GM23338 (cell line): ENCODE data around the gene ZNFX1. TPM values are rescaled to one million over a fixed set of nuclear protein-coding genes. Genes with fewer than 3 reads are reported as not detected.
A peak's percentile ranks its signal among the peaks of the same experiment; 100 is the strongest.

Experiments used
- ATAC-seq: fragments of 200-7000 bp; cut with Tn5 transposase; 3 replicates; pipeline ENCODE4 v1.9.1; 2020
- DNase-seq: peaks from one replicate; pipeline ENCODE4 v3.0.0-alpha.2; 2015; ENCODE audit warnings: low spot score
- H2AFZ ChIP-seq: fragments of 200-600 bp; sonication (generic); 2 replicates; pipeline ENCODE4 v1.8.0; 2016; ENCODE audit warnings: antibody characterized with exemption, mild to moderate bottlenecking, moderate library complexity
- H3F3A ChIP-seq: fragments of 200-600 bp; sonication (generic); replicated peaks from 2 replicates; pipeline ENCODE4 v1.8.0; 2017; ENCODE audit warnings: antibody characterized with exemption, mixed run types, low read depth
- H3K27ac ChIP-seq: fragments of 200-600 bp; sonication (generic); 2 replicates; pipeline ENCODE4 v1.6.1; 2016; ENCODE audit warnings: low read depth
- H3K27me3 ChIP-seq: fragments of 200-600 bp; sonication (generic); 2 replicates; pipeline ENCODE4 v1.8.0; 2016; ENCODE audit warnings: mild to moderate bottlenecking, mixed run types, moderate library complexity; ENCODE audit not compliant: insufficient read depth
- H3K36me3 ChIP-seq: fragments of 200-600 bp; sonication (generic); 2 replicates; pipeline ENCODE4 v1.8.0; 2016; ENCODE audit warnings: mild to moderate bottlenecking; ENCODE audit not compliant: insufficient read depth
- H3K4me1 ChIP-seq: fragments of 200-600 bp; sonication (generic); 2 replicates; pipeline ENCODE4 v1.8.0; 2016; ENCODE audit warnings: mild to moderate bottlenecking, moderate library complexity; ENCODE audit not compliant: insufficient read depth
- H3K4me2 ChIP-seq: fragments of 200-600 bp; sonication (generic); 2 replicates; pipeline ENCODE4 v1.7.1; 2017; ENCODE audit warnings: mixed run types
- H3K4me3 ChIP-seq: fragments of 200-600 bp; sonication (generic); 2 replicates; pipeline ENCODE4 v1.6.1; 2016; ENCODE audit warnings: mixed run types
- H3K79me2 ChIP-seq: fragments of 200-600 bp; sonication (generic); replicated peaks from 2 replicates; pipeline ENCODE4 v1.8.0; 2017; ENCODE audit warnings: mild to moderate bottlenecking; ENCODE audit not compliant: insufficient read depth
- H3K9me2 ChIP-seq: fragments of 200-600 bp; sonication (generic); 2 replicates; pipeline ENCODE4 v1.8.0; 2017; ENCODE audit not compliant: insufficient read depth
- H4K20me1 ChIP-seq: fragments of 200-600 bp; sonication (generic); replicated peaks from 2 replicates; pipeline ENCODE4 v1.8.0; 2017; ENCODE audit warnings: mild to moderate bottlenecking; ENCODE audit not compliant: insufficient read depth
- H3K27ac Mint-ChIP-seq: 2 replicates; pipeline ENCODE4 v1.8.0; 2020; ENCODE audit warnings: inconsistent platforms, mild to moderate bottlenecking, moderate library complexity, mixed read lengths
- H3K27me3 Mint-ChIP-seq: 3 replicates; pipeline ENCODE4 v1.8.0; 2022; ENCODE audit warnings: low read depth, mild to moderate bottlenecking, moderate library complexity, mixed read lengths, inconsistent platforms; ENCODE audit not compliant: insufficient read depth, poor library complexity
- H3K36me3 Mint-ChIP-seq: 3 replicates; pipeline ENCODE4 v1.8.0; 2021; ENCODE audit warnings: low read depth, mild to moderate bottlenecking, inconsistent platforms, moderate library complexity, mixed read lengths
- H3K4me1 Mint-ChIP-seq: 3 replicates; pipeline ENCODE4 v1.8.0; 2020; ENCODE audit warnings: mild to moderate bottlenecking, inconsistent platforms, mixed read lengths
- H3K4me3 Mint-ChIP-seq: 3 replicates; pipeline ENCODE4 v1.8.0; 2021; ENCODE audit warnings: moderate library complexity, mild to moderate bottlenecking, inconsistent platforms, mixed read lengths
- H3K9me3 Mint-ChIP-seq: 3 replicates; pipeline ENCODE4 v1.8.0; 2020; ENCODE audit warnings: moderate library complexity, mild to moderate bottlenecking, inconsistent platforms, mixed read lengths
- CTCF ChIP-seq, 2 experiments: fragments of 200-600 bp in 1 of 2; sonication (generic) in 1 of 2; conservative IDR thresholded peaks; 2 replicates each; pipeline versions ENCODE4 v1.5.1 to v1.6.1; 2016 to 2017; ENCODE audit warnings: antibody characterized with exemption in 2 of 2, low read depth in 2 of 2, mild to moderate bottlenecking in 2 of 2, moderate library complexity in 1 of 2
- EZH2 ChIP-seq: fragments of 200-600 bp; sonication (generic); IDR thresholded peaks from one replicate; pipeline ENCODE4 v1.8.0; 2017; ENCODE audit warnings: antibody characterized with exemption, mild to moderate bottlenecking, low read depth; ENCODE audit not compliant: unreplicated experiment
- POLR2AphosphoS5 ChIP-seq: IDR thresholded peaks from 2 replicates; pipeline ENCODE4 v1.6.1; 2016; ENCODE audit warnings: antibody characterized with exemption, low read depth
- STAT1 ChIP-seq: IDR thresholded peaks from one replicate; pipeline ENCODE4 v1.6.1; 2016; ENCODE audit warnings: antibody characterized with exemption; ENCODE audit not compliant: unreplicated experiment
- ZNF331 ChIP-seq: fragments of 250-450 bp; sonication (Bioruptor Pico); IDR thresholded peaks from 2 replicates; pipeline ENCODE4 v1.5.0; 2020; ENCODE audit warnings: low read depth, mild to moderate bottlenecking, moderate library complexity
- polyA plus RNA-seq: library from polyadenylated mRNA; unstranded; fragments of >200 nt; fragmentation: Nextera tagmentation; extraction: Ambion mirVana; gene quantifications from 2 replicates; pipeline ENCODE4 v1.2.1, GENCODE V29; 2016
- total RNA-seq: library from RNA; depleted of rRNA; stranded (reverse); fragments of >200 nt; shearing (Covaris generic); gene quantifications from 2 replicates; pipeline ENCODE4 v1.2.3, GENCODE V29; 2014

Gene ZNFX1
- total and polyA plus RNA-seq, 2 experiments from 2014 or later, result 6.1 to 12.1 TPM

- no peaks in the 10 kb centered on the region for H3K27me3 ChIP-seq
- Mint-ChIP-seq H3K27ac (no peak overlapping the region), H3K27me3 (no peaks in the 10 kb centered on the region), H3K9me3 (peaks cover 6% of the 10 kb centered on the region; the same call in 2 of the 3 replicates), H3K36me3 (no peaks in the 10 kb centered on the region; the same call in 2 of the 3 replicates), H3K4me1 (no peaks in the 10 kb centered on the region), H3K4me3 (no peak overlapping the region)
- H3K4me1 ChIP-seq, result no peaks in the 10 kb centered on the region
- TF ChIP-seq EZH2, result no peak
- peaks cover 3% of the 10 kb centered on the region; the same call in 1 of the 2 replicates for H3K9me2 ChIP-seq
- no peak for ATAC-seq
- no peaks in the 10 kb centered on the region for H3F3A ChIP-seq
- H3K4me2 ChIP-seq, result no peak overlapping the region
- no peak overlapping the region for H3K4me3 ChIP-seq
- H3K36me3 ChIP-seq, result no peaks in the 10 kb centered on the region
- no peak overlapping the region for H2AFZ ChIP-seq
- H3K27ac ChIP-seq, result no peak overlapping the region
- DNase-seq, result no peak
- no peaks in the 10 kb centered on the region for H3K79me2 ChIP-seq
- H4K20me1 ChIP-seq, result no peaks in the 10 kb centered on the region
Measured at GRCh38 chr20:49210101-49210756, 67.6 kb downstream of the ZNFX1 start.

DNA sequence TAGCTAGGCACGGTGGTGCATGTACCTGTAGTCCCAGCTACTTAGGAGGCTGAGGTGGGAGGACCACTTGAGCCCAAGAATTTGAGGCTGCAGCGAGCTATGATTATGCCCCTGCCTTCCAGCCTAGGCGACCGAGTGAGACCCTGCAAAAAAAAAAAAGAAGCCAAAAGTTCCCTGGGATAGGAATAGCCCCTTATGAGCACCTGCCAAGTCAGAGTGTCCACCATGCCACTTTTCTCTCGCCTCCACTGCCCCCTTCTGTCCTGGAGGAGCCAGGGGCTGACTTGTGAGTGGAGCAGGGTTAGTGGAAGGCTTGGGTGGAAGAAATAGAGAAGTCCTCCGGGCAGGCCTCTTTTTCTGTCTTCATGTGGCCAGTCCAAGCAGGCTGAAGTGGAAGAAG is 70.8 kb downstream of the ZNFX1 start:
- DNase-seq, result peak; percentile 64
- H3K4me3 ChIP-seq, result no peak overlapping the region
- Mint-ChIP-seq H3K9me3 (peaks cover 6% of the 10 kb centered on the region; the same call in 2 of the 3 replicates), H3K4me1 (no peaks in the 10 kb centered on the region), H3K27me3 (no peaks in the 10 kb centered on the region), H3K36me3 (no peaks in the 10 kb centered on the region; the same call in 2 of the 3 replicates), H3K27ac (no peak overlapping the region), H3K4me3 (no peak overlapping the region)
- no peak overlapping the region for H3K4me2 ChIP-seq
- TF ChIP-seq ZNF331 (CRISPR knock-in tag) (no peak), CTCF (conservative IDR thresholded peaks at IDR 0.05; ENCODE audit: low read depth in 2 of 2) (peak; percentile 62 to 78)
- H3K4me1 ChIP-seq, result no peaks in the 10 kb centered on the region
- no peaks in the 10 kb centered on the region for H4K20me1 ChIP-seq
- no peak overlapping the region for H3K27ac ChIP-seq
- H3F3A ChIP-seq, result no peaks in the 10 kb centered on the region
- no peak overlapping the region for H2AFZ ChIP-seq
- no peaks in the 10 kb centered on the region for H3K79me2 ChIP-seq
- H3K27me3 ChIP-seq, result no peaks in the 10 kb centered on the region
- H3K9me2 ChIP-seq, result peaks cover 1% of the 10 kb centered on the region; the same call in 1 of the 2 replicates
- H3K36me3 ChIP-seq, result no peaks in the 10 kb centered on the region
- ATAC-seq, result peak; percentile 92

DNA sequence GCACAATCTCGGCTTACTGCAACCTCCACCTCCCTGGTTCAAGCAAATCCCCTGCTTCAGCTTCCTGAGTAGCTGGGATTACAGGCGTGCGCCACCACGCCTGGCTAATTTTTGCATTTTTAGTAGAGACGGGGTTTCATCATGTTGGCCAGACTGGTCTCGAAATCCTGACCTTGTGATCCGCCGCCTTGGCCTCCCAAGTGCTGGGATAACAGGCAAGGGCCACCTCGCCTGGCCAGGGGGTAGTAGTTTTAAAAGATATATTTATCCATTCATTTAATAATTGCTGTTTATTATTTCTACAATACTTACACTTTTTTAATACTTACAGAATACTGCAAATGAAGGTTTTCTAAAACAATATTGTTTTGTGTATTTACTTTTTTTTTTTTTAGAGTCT is 74.1 kb downstream of the ZNFX1 start:
- no peaks in the 10 kb centered on the region for H3K36me3 Mint-ChIP-seq
- H3K4me1 Mint-ChIP-seq, result no peaks in the 10 kb centered on the region
- TF ChIP-seq POLR2AphosphoS5, result no peak
- no peak for TF ChIP-seq STAT1
- TF ChIP-seq CTCF (conservative IDR thresholded peaks at IDR 0.05; ENCODE audit: low read depth in 2 of 2), result no peak

More for the DNA sequence above, 74.1 kb downstream of the ZNFX1 start:
- H4K20me1 ChIP-seq, result no peaks in the 10 kb centered on the region
- no peak overlapping the region for H3K27ac ChIP-seq
- no peak overlapping the region for H3K4me2 ChIP-seq
- no peaks in the 10 kb centered on the region for H3K4me1 ChIP-seq
- no peaks in the 10 kb centered on the region for H3K27me3 ChIP-seq
- peaks cover 4% of the 10 kb centered on the region; the same call in 1 of the 3 replicates for H3K9me3 Mint-ChIP-seq
- DNase-seq (no peak), ATAC-seq (no peak)
- H3K4me3 Mint-ChIP-seq, result no peak overlapping the region
- no peaks in the 10 kb centered on the region for H3K79me2 ChIP-seq
- H3K27ac Mint-ChIP-seq, result no peak overlapping the region
- H3K27me3 Mint-ChIP-seq, result peaks cover 1% of the 10 kb centered on the region
- no peak overlapping the region for H2AFZ ChIP-seq
- H3K9me2 ChIP-seq, result no peaks in the 10 kb centered on the region
- no peak overlapping the region for H3K4me3 ChIP-seq
- no peaks in the 10 kb centered on the region for H3F3A ChIP-seq
- no peaks in the 10 kb centered on the region for H3K36me3 ChIP-seq
